ES-I3 (cell line): ENCODE data around the gene NCOR1.
"Not testable (repeated sequence)": the region's sequence is repeated elsewhere in the genome, so short reads cannot be mapped to it uniquely, and the experiment has no call there.

Experiments
- H3K36me3 ChIP-seq: 2 replicates; pipeline ENCODE4 v1.6.1; 2013; ENCODE audit warnings: mild to moderate bottlenecking, low read length, control low read depth, moderate library complexity; ENCODE audit not compliant: insufficient read depth
- H3K4me1 ChIP-seq: 2 replicates; pipeline ENCODE4 v1.6.1; 2013; ENCODE audit warnings: mild to moderate bottlenecking, control low read depth, low read length; ENCODE audit not compliant: insufficient read depth
- H3K9ac ChIP-seq: 2 replicates; pipeline ENCODE4 v1.6.1; 2013; ENCODE audit warnings: low read depth, mild to moderate bottlenecking, low read length, moderate library complexity
- H3K9me3 ChIP-seq: 2 replicates; pipeline ENCODE4 v1.6.1; 2013; ENCODE audit warnings: mild to moderate bottlenecking, low read length, moderate library complexity; ENCODE audit not compliant: control insufficient read depth, insufficient read depth

The NCOR1 gene

GRCh38 chr17:16239931-16240330 is 24.6 kb upstream of the NCOR1 start:
- H3K9me3 ChIP-seq = no peaks in the 10 kb centered on the region
- no peak overlapping the region for H3K9ac ChIP-seq
- peaks cover 8% of the 10 kb centered on the region; the same call in 1 of the 2 replicates for H3K4me1 ChIP-seq
- no peaks in the 10 kb centered on the region for H3K36me3 ChIP-seq

- Histone ChIP-seq H3K9me3 (no peaks in the 10 kb centered on the region), H3K36me3 (peaks cover 2% of the 10 kb centered on the region; the same call in 1 of the 2 replicates), H3K4me1 (no peaks in the 10 kb centered on the region), H3K9ac (no peak overlapping the region)
Observed at GRCh38 chr17:16232391-16232790, 17.1 kb upstream of the NCOR1 start.

- not testable (repeated sequence) for H3K4me1 ChIP-seq, H3K9me3 ChIP-seq, H3K9ac ChIP-seq, H3K36me3 ChIP-seq
Observed at GRCh38 chr17:16229912-16230561, 14.7 kb upstream of the NCOR1 start.

GRCh38 chr17:16222406-16222805 is 7.1 kb upstream of the NCOR1 start:
- H3K4me1 ChIP-seq = no peaks in the 10 kb centered on the region
- H3K36me3 ChIP-seq = no peaks in the 10 kb centered on the region
- H3K9ac ChIP-seq = no peak overlapping the region
- no peaks in the 10 kb centered on the region for H3K9me3 ChIP-seq

GRCh38 chr17:16217002-16217635 is 1.8 kb upstream of the NCOR1 start, which contains the start of gene PIGL:
Gene PIGL, plus strand, starts transcription at chr17:16217210. Its CDS starts 17 bp downstream, at chr17:16217227.
- H3K4me1 ChIP-seq = peaks cover 4% of the 10 kb centered on the region; the same call in 1 of the 2 replicates
- H3K36me3 ChIP-seq = no peaks in the 10 kb centered on the region
- no peaks in the 10 kb centered on the region for H3K9me3 ChIP-seq
- peak within 1 kb of the TSS; percentile 91 for H3K9ac ChIP-seq

GRCh38 chr17:16216341-16217001 is 1.1 kb upstream of the NCOR1 start:
- H3K9me3 ChIP-seq, H3K4me1 ChIP-seq, H3K36me3 ChIP-seq: not testable (repeated sequence)
- H3K9ac ChIP-seq = peak overlapping the region; percentile 91

GRCh38 chr17:16215965-16216316 is 607 bp upstream of the NCOR1 start:
- Histone ChIP-seq H3K36me3 (no peaks in the 10 kb centered on the region), H3K4me1 (peaks cover 4% of the 10 kb centered on the region; the same call in 1 of the 2 replicates), H3K9ac (peak overlapping the region; percentile 87), H3K9me3 (no peaks in the 10 kb centered on the region)

GRCh38 chr17:16215002-16215272 is 397 bp downstream of the NCOR1 start:
- H3K4me1 ChIP-seq = peaks cover 4% of the 10 kb centered on the region; the same call in 1 of the 2 replicates
- H3K36me3 ChIP-seq = no peaks in the 10 kb centered on the region
- peak overlapping the region; percentile 87 for H3K9ac ChIP-seq
- no peaks in the 10 kb centered on the region for H3K9me3 ChIP-seq

- Histone ChIP-seq H3K9ac (peak overlapping the region; percentile 87), H3K36me3 (no peaks in the 10 kb centered on the region), H3K4me1 (peaks cover 4% of the 10 kb centered on the region; the same call in 1 of the 2 replicates), H3K9me3 (no peaks in the 10 kb centered on the region)
Observed at GRCh38 chr17:16214190-16215001, 938 bp downstream of the NCOR1 start.

- Histone ChIP-seq H3K36me3 (no peaks in the 10 kb centered on the region), H3K9me3 (no peaks in the 10 kb centered on the region), H3K4me1 (peaks cover 4% of the 10 kb centered on the region; the same call in 1 of the 2 replicates), H3K9ac (no peak overlapping the region)
Observed at GRCh38 chr17:16212793-16213192, 2.5 kb downstream of the NCOR1 start.

- no peaks in the 10 kb centered on the region for H3K9me3 ChIP-seq
- no peak overlapping the region for H3K9ac ChIP-seq
- H3K36me3 ChIP-seq = no peaks in the 10 kb centered on the region
- peaks cover 4% of the 10 kb centered on the region; the same call in 1 of the 2 replicates for H3K4me1 ChIP-seq
Observed at GRCh38 chr17:16211590-16211989, 3.7 kb downstream of the NCOR1 start.

GRCh38 chr17:16204763-16205162 is 10.6 kb downstream of the NCOR1 start:
- not testable (repeated sequence) for H3K36me3 ChIP-seq, H3K9me3 ChIP-seq, H3K9ac ChIP-seq, H3K4me1 ChIP-seq

GRCh38 chr17:16202554-16203500 is 12.5 kb downstream of the NCOR1 start:
- H3K9ac ChIP-seq, H3K4me1 ChIP-seq: not testable (repeated sequence)

More at GRCh38 chr17:16202554-16203500, 12.5 kb downstream of the NCOR1 start:
- H3K36me3 ChIP-seq, H3K9me3 ChIP-seq: not testable (repeated sequence)
